GM19328 (cell line): ENCODE results near the gene SULF2.

Experiments used
- ATAC-seq: cut with Tn5 transposase; IDR thresholded peaks from one replicate; pipeline ENCODE4 v1.9.1; 2021; ENCODE audit warnings: mild to moderate bottlenecking, moderate library complexity; ENCODE audit not compliant: unreplicated experiment

Gene SULF2

DNA sequence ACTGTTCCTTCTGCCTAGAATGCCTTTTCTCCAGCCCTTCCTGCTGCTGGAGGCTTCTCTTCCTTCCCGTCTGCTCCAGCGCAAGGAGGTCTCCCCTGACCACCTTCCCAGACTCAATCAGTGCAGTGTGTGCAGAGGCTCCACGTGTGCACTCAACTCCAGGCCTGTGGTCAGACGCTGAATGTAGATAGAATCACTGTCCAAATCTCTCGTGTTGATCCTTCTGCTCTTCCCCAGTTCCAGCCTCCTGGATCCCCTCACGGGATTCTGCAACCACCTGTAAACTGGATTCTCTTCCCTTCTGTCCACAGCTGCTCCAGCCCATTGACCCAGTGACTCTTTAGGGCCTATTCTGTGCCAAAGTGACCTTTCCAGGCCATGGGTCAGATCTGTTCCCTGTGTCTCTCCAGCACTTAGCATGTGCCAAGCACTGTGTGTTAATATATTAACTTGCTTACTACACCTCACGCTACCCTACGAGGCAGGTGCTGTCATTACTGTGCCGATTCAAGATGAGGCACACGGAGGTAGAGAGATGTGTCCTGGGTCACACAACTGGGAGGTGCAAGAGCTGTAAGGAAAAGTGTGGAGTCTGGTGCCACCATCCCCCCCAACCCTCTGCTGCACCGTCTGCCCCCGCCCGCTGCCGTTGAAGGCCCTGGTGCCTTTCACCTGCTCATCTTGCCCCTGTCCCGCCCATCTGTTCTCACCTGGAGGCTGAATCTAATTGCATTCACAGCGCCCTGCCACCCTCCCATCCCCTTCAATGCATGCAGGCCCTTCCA, 112.2 kb downstream of the SULF2 start:
- ATAC-seq: no peak

DNA sequence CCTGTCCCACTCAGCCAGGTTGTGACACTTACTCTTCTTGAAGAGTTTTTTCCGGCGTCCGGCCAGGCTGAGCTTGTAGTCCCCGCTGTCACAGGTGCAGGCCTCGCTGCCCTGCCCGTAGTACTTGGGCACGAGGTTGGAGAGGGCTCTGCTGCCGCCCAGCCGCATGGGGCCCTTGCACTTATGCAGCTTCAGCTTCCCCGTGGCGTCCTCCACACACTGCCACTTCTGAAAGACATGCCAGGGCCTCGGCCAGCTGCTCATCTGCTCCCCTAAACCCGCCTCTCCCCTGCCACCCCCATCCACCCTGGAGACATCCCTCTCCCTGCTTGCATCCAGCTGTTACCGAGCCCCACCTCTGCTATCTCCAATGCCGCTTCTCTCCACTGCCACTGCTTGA, 113.1 kb downstream of the SULF2 start:
- no peak for ATAC-seq

DNA sequence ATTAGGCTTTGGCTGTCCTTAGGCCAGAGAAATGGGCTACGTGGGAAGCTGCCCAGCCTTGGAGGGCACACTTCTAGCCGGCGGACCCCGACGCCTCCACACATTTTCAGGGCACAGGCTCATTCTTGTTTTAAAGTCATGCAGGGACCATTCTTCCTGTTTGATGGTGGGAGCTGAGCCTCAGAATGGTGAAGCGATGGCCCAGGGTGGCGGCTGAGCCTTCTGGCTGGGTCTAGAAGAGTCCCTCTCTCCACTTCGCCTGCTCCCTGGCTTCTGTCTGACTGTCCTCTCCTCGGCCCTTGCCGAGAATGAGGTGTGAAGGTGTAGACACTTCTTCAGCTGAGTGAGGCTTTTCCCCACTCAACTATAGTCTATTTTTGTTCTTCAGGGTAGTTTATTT, 114.4 kb downstream of the SULF2 start:
- no peak for ATAC-seq

DNA sequence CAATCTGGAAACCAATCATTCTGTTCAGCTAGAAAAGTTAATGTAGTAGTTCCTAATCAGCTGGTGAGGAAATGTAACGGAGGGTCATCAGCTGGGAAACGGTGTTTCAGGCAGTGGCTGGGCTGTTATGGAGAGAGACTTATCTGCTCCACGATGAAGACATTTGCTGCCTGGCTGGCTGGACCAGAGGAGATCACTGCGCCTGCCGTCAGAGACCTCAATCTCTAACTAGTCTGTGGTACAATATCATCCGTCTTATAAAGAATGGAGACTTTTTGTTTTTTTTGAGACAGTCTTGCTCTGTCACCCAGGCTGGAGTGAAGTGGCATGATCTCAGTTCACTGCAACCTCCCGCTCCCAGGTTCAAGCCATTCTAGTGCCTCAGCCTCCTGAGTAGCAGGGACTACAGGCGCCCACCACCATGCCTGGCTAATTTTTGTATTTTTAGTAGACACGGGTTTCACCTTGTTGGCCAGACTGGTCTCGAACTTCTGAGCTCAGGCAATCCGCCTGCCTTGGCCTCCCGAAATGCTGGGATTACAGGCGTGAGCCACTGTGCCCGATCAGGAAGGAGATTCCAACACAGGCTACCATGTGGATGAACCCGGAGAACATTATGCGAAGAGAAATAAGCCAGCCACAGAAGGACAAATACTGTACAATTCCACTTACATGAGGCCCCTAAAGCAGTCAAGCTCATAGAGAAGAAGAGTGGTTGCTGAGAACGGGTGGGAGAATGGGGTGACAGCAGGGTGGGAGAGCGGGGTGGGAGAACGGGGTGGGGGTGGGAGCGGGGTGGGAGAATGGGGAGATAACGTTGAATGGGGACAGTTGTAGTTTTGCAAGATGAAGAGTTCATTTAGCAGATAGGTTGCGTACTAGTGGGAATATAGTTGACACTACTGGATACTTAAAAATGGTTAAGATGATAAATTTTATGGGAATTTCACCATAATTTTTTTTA, 115.1 kb downstream of the SULF2 start:
- no peak for ATAC-seq

DNA sequence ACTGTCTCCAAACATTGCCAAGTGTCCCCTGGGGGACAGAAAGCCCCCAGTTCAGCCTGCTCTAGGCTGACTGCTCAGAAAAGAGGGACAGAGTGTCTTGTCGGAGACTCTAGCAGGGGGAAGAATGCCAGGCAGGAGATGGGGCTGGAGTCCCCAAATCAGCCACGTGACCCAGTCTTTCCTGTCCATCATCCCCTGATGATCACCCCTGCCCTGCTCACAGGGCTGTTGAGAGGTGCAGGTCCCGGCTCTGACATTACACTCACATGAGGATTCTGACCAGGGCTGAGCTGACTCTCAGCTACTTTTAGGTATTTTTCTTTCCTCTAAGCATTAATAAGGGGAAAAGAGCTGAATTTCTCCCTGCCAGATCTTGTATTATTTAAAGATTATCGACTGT, 115.8 kb downstream of the SULF2 start:
- no peak for ATAC-seq

DNA sequence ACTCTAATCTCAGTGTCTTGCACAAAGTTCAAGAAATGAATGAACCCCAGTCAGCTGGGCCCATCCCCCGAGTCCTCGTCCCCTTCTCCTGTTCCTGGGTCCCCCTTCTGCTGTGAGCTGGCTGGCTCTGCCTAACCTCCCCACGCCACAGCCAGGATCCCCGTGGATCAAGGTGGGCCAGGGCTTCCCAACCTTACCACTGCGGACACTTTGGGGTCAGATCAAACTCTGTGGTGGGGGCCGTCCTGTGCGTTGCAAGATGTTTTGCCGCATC, 116.2 kb downstream of the SULF2 start:
- no peak for ATAC-seq

DNA sequence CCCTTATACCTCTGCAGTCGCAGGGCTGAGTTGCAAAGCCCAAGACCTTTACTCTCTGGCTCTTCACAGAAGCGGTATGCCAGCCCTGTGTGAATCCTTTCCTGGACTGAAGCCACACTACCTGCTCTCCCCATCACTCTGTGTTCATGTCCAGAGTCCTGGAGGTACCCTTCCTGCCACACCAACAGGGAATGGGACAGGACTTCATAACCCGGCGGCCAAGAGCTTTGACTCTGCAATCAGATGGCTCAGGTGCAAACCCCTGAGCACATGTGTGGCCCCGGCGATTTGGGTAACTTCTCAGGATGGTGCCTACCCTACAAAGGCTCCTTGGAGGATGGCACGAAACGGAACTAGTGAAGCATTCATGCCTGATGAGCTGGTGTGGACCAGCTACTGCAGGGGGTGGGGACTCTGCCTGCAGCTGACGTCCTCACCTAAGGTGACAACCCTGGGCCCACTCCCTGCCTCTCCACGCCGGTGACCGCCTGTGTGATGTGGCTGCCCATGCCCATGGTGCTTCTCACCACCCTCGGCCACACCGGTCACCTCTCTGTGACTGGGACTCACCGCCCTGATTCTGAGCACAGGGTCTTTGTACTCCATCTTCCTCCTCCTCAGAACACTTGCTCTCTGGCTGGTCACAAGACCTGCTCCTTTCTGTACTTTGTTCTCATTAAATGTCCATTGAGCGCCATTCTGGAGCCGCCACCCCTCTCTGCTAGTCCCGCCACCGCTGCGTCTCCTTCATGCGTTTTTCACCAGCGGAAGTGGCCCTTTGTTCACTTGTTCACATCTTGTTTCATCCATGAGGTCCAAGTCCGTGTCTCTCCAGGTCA, 116.7 kb downstream of the SULF2 start:
- no peak for ATAC-seq

DNA sequence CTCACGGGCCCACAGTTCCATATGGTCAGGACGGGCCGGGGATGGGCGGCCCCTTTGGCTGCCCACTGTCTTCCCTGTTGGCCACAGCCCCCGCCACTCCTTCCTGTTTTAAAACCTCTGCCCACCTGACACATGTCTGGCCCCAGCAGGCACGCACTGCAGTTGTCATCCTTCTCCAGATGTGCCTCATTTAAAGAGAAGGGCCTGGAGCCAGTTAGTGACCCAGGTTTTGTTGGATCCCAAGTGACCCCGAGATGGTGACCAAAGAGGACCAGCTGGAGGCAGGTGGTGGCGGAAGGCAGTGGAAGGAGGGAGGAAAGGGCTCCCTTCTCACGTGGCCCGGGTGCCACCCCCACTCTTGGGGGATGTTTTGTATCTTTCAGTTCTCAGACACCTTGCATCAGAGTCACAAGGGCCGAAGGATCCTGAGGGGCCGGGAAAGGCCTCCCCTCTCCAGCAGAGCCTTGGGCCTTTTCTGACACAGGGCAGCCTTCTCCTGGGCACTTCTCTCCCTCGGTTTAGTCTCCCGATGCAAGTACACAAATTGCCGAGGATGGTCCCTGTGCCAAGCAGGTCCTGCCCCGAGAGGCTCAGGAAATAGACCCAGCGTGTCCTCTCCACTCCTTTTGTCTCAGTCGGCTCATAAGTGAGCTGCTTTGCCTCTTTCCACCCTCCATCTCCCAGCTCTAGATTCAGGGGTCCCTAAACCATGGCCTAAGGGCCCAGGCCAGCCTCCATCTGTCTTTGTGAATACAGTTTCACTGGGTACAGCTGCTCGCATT, 117.6 kb downstream of the SULF2 start:
- ATAC-seq: no peak

DNA sequence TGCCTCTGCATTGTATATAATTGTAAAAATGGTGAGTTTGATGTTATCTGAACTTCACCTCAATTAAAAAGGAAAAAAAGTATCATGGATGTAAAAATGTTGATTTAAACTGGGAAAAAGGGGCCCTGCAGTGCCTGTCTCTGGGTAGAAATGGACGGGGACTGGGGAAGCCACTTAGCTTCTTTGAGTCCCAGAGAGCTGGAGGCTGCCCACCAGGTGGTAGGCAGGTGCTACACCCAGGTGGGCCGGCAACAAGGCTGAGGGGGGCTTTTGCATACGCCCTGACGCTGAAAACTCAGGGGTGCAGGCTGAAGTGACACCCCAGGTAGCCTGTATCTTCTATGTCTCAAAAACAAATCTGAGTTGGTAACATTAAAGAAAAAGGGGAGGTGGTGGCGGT, 118.2 kb downstream of the SULF2 start:
- no peak for ATAC-seq

DNA sequence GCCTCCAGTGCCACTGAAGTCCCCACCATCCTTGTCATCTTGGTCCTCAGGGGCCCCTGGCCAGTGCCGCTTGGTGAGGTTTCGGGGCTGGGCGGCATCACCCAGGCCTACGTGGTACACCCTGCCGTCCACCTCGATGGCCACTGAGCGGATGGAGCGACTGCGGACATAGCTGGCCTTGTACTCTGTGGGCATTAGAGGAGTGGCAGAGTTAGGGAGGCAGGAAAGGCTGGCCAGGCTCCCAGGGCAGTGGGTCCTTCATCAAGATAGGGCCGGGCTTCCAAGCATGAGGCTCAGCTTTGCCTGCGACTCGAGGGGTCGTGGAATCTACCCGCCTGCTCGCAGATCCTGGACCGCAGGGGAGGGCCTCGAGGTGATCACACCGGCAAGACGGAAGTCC, 119.0 kb downstream of the SULF2 start:
- no peak for ATAC-seq

DNA sequence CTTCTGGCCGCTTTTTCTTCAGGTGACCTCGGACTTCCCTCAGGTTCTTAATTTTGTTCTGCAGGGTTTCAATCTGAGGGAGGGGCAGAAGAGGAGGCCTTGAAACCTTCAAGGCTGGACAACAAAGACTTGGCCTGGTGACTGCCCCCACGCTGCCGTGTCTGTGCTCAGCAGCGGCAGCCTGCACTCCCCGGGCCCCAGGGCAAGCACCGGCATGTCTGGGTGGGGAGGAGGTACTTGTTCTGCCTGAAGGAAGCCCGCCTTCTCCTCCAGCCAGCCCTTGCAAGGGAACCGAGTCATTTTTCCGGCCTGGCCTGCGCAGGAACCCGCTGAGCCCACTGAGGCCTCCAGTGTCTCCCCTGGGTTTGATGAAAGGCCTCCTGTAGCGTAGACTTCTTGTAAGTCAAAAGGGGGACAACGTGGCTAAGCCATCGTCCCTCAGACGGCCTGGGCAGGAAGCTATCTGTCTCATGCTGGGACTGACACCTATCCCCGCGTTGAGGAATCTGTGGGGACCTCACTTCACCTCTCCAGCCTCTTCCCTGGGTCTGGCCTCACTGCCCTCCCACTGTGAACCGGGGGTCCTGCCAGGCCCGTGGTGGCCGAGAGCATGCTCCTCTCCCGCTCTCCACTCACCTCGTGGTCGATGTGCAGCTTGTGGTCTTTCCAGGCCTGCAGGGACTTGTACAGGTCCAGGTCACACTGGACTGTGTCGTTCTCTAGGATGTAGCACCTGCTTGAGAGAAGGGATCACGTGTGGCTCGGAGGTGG, 119.9 kb downstream of the SULF2 start:
- no peak for ATAC-seq

DNA sequence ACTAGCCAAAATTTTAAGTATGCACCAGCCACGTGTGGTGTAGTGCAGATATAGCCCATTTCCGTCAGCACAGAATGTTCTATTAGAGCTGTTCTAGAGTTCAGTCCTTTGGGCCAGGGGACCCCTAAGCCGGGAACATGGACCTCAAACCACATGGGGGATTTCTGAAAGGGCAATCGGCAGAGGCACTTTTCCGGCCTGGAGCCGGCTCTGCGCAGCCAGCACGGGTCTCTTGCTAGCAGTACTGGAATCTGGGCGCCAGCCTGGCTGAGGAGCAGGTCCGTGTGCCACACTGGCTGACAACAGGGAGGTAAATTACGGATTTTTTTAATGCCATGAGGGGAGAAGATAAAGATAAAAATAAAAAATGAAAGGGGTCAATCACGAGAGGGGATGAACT, 120.5 kb downstream of the SULF2 start:
- no peak for ATAC-seq

DNA sequence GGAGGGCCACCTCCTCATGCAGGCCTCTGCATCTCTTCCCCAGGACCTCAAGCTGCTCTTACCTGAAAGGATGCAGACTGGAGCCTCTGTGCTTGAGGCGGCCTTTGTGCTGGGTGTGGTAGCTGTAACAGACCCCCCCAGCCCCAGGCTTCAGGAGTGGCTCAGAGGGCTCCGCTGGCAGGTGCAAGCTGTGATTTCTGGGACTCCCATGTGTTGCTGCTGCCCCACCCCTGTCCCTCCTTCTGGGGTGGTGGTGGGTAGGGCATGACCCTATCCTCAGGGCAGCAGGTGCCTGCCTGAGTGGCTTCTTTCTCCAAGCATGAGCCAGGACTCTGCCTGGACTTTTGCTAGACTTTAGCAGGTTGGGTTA, 121.2 kb downstream of the SULF2 start:
- no peak for ATAC-seq

DNA sequence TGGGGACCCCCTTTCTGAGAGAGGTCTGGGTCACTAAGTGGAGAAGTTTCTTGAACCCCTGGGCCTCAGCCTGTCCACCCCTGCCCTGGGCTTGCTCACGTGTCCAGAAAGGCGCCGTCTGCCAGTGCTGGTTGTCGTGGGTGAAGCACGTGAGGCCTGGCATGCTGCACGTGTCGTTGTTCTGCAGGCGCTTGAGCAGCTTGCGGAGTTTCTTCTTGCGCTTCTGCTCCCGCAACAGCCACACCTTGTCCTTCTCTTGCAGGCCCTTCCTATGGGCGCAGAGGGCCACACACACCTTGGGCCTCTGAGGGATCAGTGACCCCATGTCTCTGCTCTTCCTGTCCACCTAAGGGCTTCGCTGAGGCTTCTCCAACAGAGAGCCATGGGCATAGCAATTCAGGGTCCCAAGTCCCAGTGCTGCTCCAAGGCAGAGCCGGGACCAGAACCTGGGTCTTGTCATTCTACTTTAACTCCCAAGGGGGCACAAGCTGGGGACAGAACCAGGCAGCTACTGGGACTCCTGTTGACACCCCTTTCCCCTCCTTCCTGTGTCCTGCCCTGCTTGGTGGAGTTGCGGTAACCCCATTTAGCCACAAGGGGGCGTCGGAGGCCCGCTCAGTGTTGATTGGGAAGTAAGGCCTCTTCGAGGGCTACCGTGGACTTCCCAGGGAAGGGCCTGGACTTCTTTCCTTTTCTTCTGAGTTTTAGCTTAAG, 121.8 kb downstream of the SULF2 start:
- ATAC-seq: no peak

DNA sequence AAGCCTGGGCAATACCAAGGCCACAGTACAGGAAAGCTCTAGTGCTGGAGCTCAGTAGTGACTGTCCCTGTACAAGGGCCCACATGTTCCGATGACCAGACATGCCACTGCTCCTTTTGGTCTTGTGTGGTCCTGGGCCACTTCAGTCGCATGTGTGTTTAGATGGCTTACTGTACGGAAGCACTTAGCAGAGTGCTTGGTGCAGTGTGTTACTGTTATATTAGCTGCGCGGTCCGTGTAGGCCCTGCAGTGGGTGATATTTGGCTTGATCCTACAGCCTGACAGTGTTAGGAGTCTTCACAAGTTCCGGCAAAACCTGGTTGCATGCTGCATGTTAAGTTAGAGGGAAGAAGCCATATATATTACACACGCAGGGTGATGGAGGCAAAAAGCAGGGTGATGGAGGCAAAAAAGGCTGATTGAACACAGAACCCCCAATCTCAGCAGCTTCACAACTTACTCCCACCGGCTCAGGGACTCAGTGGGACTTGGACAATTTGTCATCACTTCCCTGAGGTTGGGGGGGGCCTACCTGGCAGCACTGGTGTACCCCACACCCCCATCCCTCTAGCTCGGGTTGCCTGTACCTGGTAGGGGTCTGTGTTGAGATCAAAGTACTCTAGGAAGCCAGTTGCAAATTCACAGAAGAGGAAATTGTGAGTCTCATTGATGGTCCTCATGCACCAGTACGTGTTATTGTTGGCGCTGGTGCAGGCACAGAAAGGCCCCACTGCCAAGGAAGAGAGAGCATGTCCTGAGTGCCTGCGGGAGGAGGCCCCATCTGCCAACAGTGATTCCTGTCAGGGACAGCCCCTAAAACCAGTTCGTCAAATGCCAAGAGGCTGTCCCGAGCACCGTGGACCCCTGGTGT, 122.6 kb downstream of the SULF2 start:
- no peak for ATAC-seq

DNA sequence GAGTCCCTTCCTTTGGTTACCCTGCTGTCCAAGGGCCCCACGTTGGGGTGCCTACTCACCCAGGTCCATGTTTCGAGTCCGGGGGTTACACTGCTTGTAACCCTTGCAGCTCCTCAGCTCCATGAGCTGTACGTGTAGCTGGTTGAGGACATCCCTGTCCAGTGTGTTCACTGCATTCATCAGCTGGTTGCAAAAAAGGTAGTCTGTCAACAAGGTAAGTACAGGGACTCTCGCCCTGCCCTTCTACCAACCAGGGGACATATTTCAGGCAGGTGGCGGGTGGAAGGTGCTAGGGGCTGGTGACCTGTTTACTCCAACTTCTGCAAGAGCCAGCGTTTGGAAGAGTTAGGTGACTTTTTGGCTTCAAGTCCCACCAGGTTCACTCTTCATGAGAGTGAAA, 123.6 kb downstream of the SULF2 start:
- ATAC-seq: no peak

DNA sequence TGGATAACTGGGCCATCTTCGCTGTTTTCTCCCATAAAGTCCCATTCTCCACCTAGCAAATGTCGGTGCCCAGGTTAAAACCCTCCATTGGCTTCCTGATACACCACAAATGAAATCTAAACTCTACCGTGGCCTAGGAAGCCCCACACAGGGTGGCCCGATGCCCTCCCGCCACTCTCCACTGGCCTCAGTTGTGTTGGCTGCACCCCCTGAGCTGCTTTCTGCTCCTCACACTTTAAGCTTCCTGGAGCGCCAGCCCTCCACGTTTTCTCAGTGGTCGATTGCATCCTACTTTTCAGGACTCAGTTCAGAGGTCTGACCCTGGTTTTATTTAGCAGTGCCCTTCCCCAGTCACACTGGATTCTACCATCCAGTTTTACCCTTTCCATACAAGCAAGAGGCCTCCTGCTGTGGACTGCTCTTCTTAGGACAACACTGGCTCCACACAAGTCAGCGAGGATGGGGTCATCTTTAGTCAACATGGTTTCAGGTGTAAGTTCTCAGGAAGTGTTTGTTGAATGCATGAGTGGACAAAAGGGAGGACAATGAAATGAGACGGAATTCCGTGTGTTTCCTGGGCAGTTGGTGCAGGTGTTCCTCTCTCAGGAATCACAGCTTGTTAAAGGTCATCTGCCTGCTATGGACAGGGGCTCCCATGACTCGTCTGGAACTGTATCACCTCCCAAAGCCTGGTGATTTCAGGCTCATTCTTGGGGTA, 124.1 kb downstream of the SULF2 start:
- no peak for ATAC-seq

DNA sequence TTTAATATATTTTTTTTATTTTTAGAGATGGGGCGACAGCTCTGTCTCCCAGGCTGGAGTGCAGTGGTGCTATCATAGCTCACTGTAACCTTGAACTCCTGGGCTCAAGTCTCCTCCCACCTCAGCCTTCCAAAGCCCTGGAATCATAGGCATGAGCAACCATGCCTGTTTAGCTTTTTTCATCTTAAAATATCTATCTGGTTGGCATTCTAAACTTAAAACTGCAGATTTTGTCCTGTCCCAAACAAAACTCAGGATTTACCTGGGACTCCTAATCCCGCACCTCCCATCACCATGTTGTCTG, 124.7 kb downstream of the SULF2 start:
- no peak for ATAC-seq
